ENCODE results near the gene AFF1. TPM values are rescaled to one million over a fixed set of nuclear protein-coding genes. Genes with fewer than 3 reads are reported as not detected.
A peak's percentile ranks its signal among the peaks of the same experiment; 100 is the strongest.

Gene AFF1
- total RNA-seq, 4 donors from 2014 or later: 155 to 238 (median 192) TPM

DNA sequence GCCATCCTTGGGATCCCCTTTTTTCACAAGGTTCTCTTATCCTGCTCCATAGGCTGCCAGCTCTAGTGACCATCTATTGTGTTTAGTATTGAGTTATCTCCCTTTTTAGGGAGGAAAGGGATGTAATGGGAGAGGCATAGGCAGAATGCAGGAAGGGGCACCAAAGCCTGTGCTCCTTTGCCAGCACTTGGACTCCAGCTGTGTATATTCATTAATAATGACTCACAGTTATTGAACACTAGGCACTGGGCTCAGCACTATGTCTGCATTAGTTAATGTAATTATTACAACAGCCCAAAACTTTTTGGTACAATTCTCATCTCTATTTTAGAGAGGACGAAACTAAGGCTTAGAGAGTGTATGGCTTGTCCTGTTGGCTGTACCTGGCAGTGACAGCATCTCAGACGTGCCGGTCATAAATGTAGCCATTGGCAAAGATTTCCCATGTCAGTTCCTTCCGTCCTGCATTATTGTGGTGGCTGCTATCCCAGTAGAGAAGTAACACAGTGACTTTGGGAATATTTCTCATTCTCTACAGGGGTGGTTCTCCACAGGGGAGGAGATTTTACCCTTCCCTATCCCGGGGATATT is 90.3 kb downstream of the AFF1 start:
- H3K27ac ChIP-seq: peak overlapping the region in 1 of 3 donors; percentile 70
- no peak overlapping the region for H3K4me3 ChIP-seq (replicated peaks in 1 of 3)
- H3K9me3 ChIP-seq: no peaks in the 10 kb centered on the region
- TF ChIP-seq, protein P1, sequence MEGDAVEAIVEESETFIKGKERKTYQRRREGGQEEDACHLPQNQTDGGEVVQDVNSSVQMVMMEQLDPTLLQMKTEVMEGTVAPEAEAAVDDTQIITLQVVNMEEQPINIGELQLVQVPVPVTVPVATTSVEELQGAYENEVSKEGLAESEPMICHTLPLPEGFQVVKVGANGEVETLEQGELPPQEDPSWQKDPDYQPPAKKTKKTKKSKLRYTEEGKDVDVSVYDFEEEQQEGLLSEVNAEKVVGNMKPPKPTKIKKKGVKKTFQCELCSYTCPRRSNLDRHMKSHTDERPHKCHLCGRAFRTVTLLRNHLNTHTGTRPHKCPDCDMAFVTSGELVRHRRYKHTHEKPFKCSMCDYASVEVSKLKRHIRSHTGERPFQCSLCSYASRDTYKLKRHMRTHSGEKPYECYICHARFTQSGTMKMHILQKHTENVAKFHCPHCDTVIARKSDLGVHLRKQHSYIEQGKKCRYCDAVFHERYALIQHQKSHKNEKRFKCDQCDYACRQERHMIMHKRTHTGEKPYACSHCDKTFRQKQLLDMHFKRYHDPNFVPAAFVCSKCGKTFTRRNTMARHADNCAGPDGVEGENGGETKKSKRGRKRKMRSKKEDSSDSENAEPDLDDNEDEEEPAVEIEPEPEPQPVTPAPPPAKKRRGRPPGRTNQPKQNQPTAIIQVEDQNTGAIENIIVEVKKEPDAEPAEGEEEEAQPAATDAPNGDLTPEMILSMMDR (IDR thresholded peaks at IDR 0.05): no peak
- no peak for TF ChIP-seq POLR2A (IDR thresholded peaks at IDR 0.05)
- 69 to 77% methylated on average over 5 of the region's 5 CpGs for WGBS, 2 donors
- peaks cover 73 to 86% of the 10 kb centered on the region in 2 donors for H3K4me1 ChIP-seq
- H3K36me3 ChIP-seq: no peaks in the 10 kb centered on the region
- DNase-seq: no peak
- H3K27me3 ChIP-seq: no peaks in the 10 kb centered on the region
- intact Hi-C loops (cut with DNase I): no loop called here

DNA sequence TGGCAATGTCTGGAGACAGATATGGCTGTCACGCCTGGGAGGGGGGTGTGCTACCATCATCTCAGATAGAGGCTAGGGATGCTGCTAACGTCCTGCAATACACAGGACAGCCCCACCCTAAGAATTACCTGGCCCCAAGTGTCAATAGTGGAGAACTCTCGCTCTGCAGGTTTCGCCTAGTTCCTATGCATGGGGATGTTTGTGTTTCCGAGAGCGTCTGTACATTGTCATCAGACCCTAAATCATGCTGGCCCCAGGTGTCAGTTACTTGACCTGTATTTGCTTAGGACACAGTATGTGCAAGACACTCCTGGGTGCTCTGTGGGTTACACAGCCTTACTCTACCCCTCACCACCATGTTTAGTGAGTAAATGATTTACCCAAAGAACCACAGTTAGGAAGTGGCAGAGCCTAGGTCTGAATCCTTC is 90.8 kb downstream of the AFF1 start:
- DNase-seq: no peak
- Histone ChIP-seq H3K9me3 (no peaks in the 10 kb centered on the region), H3K27me3 (no peaks in the 10 kb centered on the region), H3K36me3 (no peaks in the 10 kb centered on the region), H3K4me3 (replicated peaks in 1 of 3) (no peak overlapping the region), H3K4me1 (peaks cover 78 to 86% of the 10 kb centered on the region in 2 donors), H3K27ac (peak overlapping the region in 2 of 3 donors; percentile 63 to 70)
- TF ChIP-seq, protein P1 (IDR thresholded peaks at IDR 0.05): no peak
- no peak for TF ChIP-seq POLR2A (IDR thresholded peaks at IDR 0.05)
- 91 to 92% methylated on average over 6 of the region's 6 CpGs for WGBS, 2 donors
- intact Hi-C loops (cut with DNase I): no loop called here

DNA sequence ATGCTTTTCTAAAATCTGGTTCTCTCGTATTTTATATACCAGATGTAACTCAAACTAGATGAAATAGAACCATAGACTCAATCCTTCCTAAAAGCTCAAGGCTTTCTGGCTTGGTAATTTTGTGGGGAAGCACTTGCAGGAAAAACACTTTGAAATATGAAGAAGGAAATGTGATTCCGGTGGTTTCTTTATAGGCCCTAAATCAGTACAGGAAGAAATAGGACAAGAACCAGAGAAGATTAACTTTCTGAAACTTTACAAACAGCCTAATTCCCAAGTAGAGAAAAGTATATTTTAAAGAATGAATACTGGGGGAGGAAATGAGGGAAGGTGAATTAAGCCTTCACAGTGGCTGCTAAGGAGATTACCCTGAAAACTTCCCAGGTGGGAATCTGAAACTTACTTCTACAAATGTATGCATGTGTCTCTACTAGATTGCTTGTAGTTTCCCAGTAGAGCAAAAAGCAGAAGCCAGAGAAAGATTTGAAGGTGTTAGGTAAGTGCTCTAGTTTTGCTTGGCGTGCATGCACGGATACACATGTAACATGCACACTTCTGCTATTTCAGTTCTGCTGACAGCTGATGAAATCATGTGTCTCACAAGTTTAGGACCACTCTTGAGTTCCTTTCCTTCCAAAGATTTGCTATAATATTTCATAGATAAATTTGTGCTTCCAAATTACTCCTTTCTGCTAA is 92.1 kb downstream of the AFF1 start:
- TF ChIP-seq, protein P1 (IDR thresholded peaks at IDR 0.05): no peak
- TF ChIP-seq POLR2A (IDR thresholded peaks at IDR 0.05): no peak
- Histone ChIP-seq H3K4me1 (peaks cover 91 to 94% of the 10 kb centered on the region in 2 donors), H3K27ac (peak overlapping the region; percentile 41 to 70 (median 63)), H3K9me3 (no peaks in the 10 kb centered on the region), H3K27me3 (no peaks in the 10 kb centered on the region), H3K36me3 (no peaks in the 10 kb centered on the region), H3K4me3 (replicated peaks in 1 of 3) (no peak overlapping the region)
- DNase-seq: peak; percentile 53
- intact Hi-C loops (cut with DNase I): no loop called here
- WGBS, 2 donors: 29 to 40% methylated on average over 4 of the region's 4 CpGs

DNA sequence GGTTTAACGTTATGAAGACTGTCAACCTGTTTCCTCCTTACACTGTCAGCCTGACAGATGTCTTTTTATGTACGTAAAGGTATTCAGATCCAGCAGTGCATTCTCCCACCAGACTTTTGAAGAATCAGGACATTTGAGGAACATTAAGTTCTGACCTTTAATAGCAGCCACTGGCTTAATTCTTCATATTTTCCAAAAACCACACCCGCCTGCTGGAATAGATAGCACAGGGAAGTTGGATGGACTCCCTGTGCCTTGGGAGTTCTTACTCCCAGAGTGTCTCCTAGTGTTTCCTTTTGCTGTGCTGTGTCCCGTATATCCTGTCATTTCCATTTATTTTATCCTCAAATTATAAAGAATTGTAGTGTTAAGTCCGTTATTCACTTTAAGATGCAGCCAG is 94.5 kb downstream of the AFF1 start:
- H3K36me3 ChIP-seq: no peaks in the 10 kb centered on the region
- 57 to 58% methylated on average over 5 of the region's 5 CpGs for WGBS, 2 donors
- peak overlapping the region; percentile 73 to 89 (median 89) for H3K27ac ChIP-seq
- H3K9me3 ChIP-seq: no peaks in the 10 kb centered on the region
- intact Hi-C loops (cut with DNase I): no loop called here
- no peak overlapping the region for H3K4me3 ChIP-seq (replicated peaks in 1 of 3)
- TF ChIP-seq, protein P1 (IDR thresholded peaks at IDR 0.05): no peak
- TF ChIP-seq POLR2A (IDR thresholded peaks at IDR 0.05): no peak
- H3K27me3 ChIP-seq: no peaks in the 10 kb centered on the region
- H3K4me1 ChIP-seq: peaks cover 97 to 98% of the 10 kb centered on the region in 2 donors
- no peak for DNase-seq

DNA sequence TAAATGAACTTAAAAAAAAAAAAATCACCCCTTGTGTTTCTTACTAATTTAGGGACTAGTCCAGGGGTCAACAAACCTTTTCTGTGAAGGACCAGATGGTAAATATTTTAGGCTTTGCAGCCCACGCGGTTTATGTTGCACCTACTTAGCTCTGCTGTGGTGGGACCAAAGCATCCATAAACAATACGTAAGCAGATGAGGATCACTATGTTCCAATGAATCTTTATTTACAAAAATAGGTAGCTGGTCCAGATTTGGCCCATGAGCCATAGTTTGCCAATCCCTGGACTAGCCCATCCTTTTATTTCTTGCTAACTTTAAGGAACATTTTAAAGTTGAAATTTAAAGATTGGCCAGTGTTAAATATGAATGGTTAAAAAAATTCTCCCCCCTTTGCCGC is 95.3 kb downstream of the AFF1 start:
- Histone ChIP-seq H3K27me3 (no peaks in the 10 kb centered on the region), H3K4me1 (peaks cover 97 to 99% of the 10 kb centered on the region in 2 donors), H3K4me3 (replicated peaks in 1 of 3) (no peak overlapping the region), H3K36me3 (no peaks in the 10 kb centered on the region), H3K9me3 (no peaks in the 10 kb centered on the region), H3K27ac (peak overlapping the region; percentile 73 to 89 (median 89))
- 77 to 80% methylated on average over 4 of the region's 4 CpGs for WGBS, 2 donors
- intact Hi-C loops (cut with DNase I): no loop called here
- TF ChIP-seq, protein P1 (IDR thresholded peaks at IDR 0.05): no peak
- no peak for TF ChIP-seq POLR2A (IDR thresholded peaks at IDR 0.05)
- no peak for DNase-seq

Measured in thyroid gland (tissue), 4 donors.